ENCODE results near the gene CELF3. TPM values are rescaled to one million over a fixed set of nuclear protein-coding genes. Genes with fewer than 3 reads are reported as not detected.

Gene CELF3
- total and polyA plus RNA-seq, 2 experiments from 2014 or later: not detected

GRCh38 chr1:151707541-151708065 is 9.0 kb downstream of the CELF3 start:
- TF ChIP-seq EZH2 (IDR thresholded peaks at IDR 0.05; ENCODE audit: insufficient read depth, poor library complexity, severe bottlenecking): no peak
- TF ChIP-seq EZH2phosphoT487 (IDR thresholded peaks at IDR 0.05; ENCODE audit: insufficient read depth, low read depth): no peak
- Histone ChIP-seq H3K79me2 (ENCODE audit: insufficient read depth) (no peaks in the 10 kb centered on the region), H3K9me3 (ENCODE audit: low read depth) (no peaks in the 10 kb centered on the region), H3K4me1 (ENCODE audit: insufficient read depth) (no peaks in the 10 kb centered on the region), H4K20me1 (ENCODE audit: insufficient read depth) (no peaks in the 10 kb centered on the region), H3K4me2 (ENCODE audit: unreplicated experiment) (no peak overlapping the region), H3F3A (ENCODE audit: insufficient read depth) (no peaks in the 10 kb centered on the region), H3K9me2 (ENCODE audit: insufficient read depth) (no peaks in the 10 kb centered on the region), H3K27ac (no peak overlapping the region), H3K9ac (no peak overlapping the region), H3K36me3 (ENCODE audit: low read depth) (no peaks in the 10 kb centered on the region), H3K4me3 (no peak overlapping the region), H2AFZ (no peak overlapping the region), H3K27me3 (replicated peaks; ENCODE audit: insufficient read depth) (no peaks in the 10 kb centered on the region)
- 82 to 96% methylated on average over 9 to 15 of the region's 15 CpGs for WGBS, 2 experiments (ENCODE audit: low coverage in 1 of 2, low lambda C conversion rate in 2 of 2, missing lambda C conversion rate in 2 of 2)
- DNase-seq: no peak
- in situ Hi-C loops (cut with MboI): no loop called here

DNA sequence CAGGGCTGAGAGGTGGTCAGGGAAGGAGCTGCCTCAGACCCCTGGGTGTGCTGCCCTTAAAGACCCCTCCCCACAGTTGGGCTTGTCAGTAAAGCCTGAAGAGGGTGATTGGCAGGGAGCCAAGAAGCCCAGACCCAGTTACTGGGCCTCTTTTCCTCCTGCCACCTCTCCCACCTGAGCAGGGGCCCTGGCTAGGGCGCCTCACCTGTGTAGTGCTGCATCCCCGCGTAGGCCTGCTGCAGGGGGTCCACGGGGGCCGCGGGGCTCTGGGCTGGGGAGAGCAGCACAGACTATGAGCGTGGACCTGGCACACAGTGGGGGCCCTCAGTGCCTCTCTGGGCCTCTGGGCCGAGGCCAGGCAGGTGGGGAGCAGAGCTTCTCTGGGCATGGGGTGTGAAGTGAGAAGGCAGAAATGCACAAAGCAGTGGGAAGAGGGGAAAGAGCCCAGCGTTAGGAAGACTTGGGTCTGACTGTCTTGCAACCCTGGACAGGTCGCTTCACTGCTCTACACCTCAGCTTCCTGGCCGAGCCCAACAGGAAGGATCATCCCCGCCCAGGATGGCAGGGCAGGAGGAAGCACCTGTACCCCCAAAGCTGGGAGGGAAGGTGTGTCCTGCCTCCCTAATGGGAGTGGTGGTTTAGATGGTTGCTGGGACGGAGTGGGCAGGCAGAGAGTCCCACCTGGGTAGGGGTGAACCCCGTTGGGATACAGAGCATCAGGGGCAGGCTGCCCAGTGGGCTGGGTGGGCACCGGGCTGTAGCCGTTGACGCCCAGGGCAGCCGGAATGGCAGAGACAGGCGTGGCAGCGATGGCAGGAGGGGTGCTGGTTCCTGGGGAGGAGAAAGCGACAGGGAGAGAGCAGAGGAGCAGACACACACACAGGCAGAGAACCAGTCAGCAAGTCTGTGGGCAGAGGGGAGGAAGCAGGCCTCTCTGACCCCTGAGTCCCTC is 9.9 kb downstream of the CELF3 start:
- Histone ChIP-seq H3K9me3 (ENCODE audit: low read depth) (no peaks in the 10 kb centered on the region), H3K36me3 (ENCODE audit: low read depth) (no peaks in the 10 kb centered on the region), H3K9me2 (ENCODE audit: insufficient read depth) (no peaks in the 10 kb centered on the region), H3K4me3 (no peak overlapping the region), H3K27me3 (replicated peaks; ENCODE audit: insufficient read depth) (no peaks in the 10 kb centered on the region), H3F3A (ENCODE audit: insufficient read depth) (no peaks in the 10 kb centered on the region), H3K79me2 (ENCODE audit: insufficient read depth) (no peaks in the 10 kb centered on the region), H3K4me1 (ENCODE audit: insufficient read depth) (no peaks in the 10 kb centered on the region), H3K27ac (no peak overlapping the region), H3K9ac (no peak overlapping the region), H4K20me1 (ENCODE audit: insufficient read depth) (no peaks in the 10 kb centered on the region), H3K4me2 (ENCODE audit: unreplicated experiment) (no peak overlapping the region), H2AFZ (no peak overlapping the region)
- no peak for TF ChIP-seq EZH2phosphoT487 (IDR thresholded peaks at IDR 0.05; ENCODE audit: insufficient read depth, low read depth)
- 48 to 53% methylated on average over 17 to 20 of the region's 21 CpGs for WGBS, 2 experiments (ENCODE audit: low coverage in 1 of 2, low lambda C conversion rate in 2 of 2, missing lambda C conversion rate in 2 of 2)
- DNase-seq: no peak
- in situ Hi-C loops (cut with MboI): no loop called here

- Histone ChIP-seq H3F3A (ENCODE audit: insufficient read depth) (no peaks in the 10 kb centered on the region), H2AFZ (no peak overlapping the region)
- TF ChIP-seq EZH2phosphoT487 (IDR thresholded peaks at IDR 0.05; ENCODE audit: insufficient read depth, low read depth) (no peak), EZH2 (IDR thresholded peaks at IDR 0.05; ENCODE audit: insufficient read depth, poor library complexity, severe bottlenecking) (no peak)
Measured at GRCh38 chr1:151705753-151706463, 10.7 kb downstream of the CELF3 start.

DNA sequence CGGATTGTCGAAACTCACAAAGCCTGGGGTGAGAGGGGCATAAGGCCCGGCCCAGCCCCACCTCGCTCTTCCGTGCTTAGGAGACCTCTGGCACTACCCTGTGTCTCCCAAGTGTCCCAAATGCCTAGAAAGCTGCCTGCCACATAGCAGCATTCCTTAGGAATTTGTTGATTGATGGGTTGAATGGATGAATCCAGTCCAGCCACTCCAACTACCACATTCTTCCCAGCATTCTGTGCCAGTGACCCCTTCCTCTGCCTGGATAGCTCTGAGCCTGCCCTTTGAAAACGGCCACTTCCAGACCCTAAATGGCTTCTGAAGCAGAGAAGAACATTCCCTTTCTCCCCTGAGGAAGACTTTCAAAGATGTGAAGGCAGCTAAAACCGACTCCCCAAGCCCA is 11.5 kb downstream of the CELF3 start:
- Histone ChIP-seq H3K4me3 (no peak overlapping the region), H3K9me2 (ENCODE audit: insufficient read depth) (no peaks in the 10 kb centered on the region), H3K9ac (no peak overlapping the region), H3K4me1 (ENCODE audit: insufficient read depth) (no peaks in the 10 kb centered on the region), H3K79me2 (ENCODE audit: insufficient read depth) (no peaks in the 10 kb centered on the region), H3K4me2 (ENCODE audit: unreplicated experiment) (no peak overlapping the region), H3K9me3 (ENCODE audit: low read depth) (no peaks in the 10 kb centered on the region), H3K36me3 (ENCODE audit: low read depth) (no peaks in the 10 kb centered on the region), H3K27me3 (replicated peaks; ENCODE audit: insufficient read depth) (no peaks in the 10 kb centered on the region), H2AFZ (no peak overlapping the region), H3K27ac (no peak overlapping the region), H4K20me1 (ENCODE audit: insufficient read depth) (no peaks in the 10 kb centered on the region), H3F3A (ENCODE audit: insufficient read depth) (no peaks in the 10 kb centered on the region)
- no peak for DNase-seq
- 84 to 89% methylated on average over 7 of the region's 7 CpGs for WGBS, 2 experiments (ENCODE audit: low coverage in 1 of 2, low lambda C conversion rate in 2 of 2, missing lambda C conversion rate in 2 of 2)
- in situ Hi-C loops (cut with MboI): no loop called here
- TF ChIP-seq EZH2 (IDR thresholded peaks at IDR 0.05; ENCODE audit: insufficient read depth, poor library complexity, severe bottlenecking) (no peak), EZH2phosphoT487 (IDR thresholded peaks at IDR 0.05; ENCODE audit: insufficient read depth, low read depth) (no peak)

More at GRCh38 chr1:151705753-151706463, 10.7 kb downstream of the CELF3 start:
- H3K79me2 ChIP-seq (ENCODE audit: insufficient read depth): no peaks in the 10 kb centered on the region
- H3K4me1 ChIP-seq (ENCODE audit: insufficient read depth): no peaks in the 10 kb centered on the region
- H4K20me1 ChIP-seq (ENCODE audit: insufficient read depth): no peaks in the 10 kb centered on the region
- H3K4me3 ChIP-seq: no peak overlapping the region
- no peaks in the 10 kb centered on the region for H3K27me3 ChIP-seq (replicated peaks; ENCODE audit: insufficient read depth)
- no peak overlapping the region for H3K27ac ChIP-seq
- H3K9me3 ChIP-seq (ENCODE audit: low read depth): no peaks in the 10 kb centered on the region
- in situ Hi-C loops (cut with MboI): no loop called here
- H3K9me2 ChIP-seq (ENCODE audit: insufficient read depth): no peaks in the 10 kb centered on the region
- no peaks in the 10 kb centered on the region for H3K36me3 ChIP-seq (ENCODE audit: low read depth)
- H3K9ac ChIP-seq: no peak overlapping the region
- no peak overlapping the region for H3K4me2 ChIP-seq (ENCODE audit: unreplicated experiment)
- WGBS, 2 experiments (ENCODE audit: low coverage in 1 of 2, low lambda C conversion rate in 2 of 2, missing lambda C conversion rate in 2 of 2): 28 to 29% methylated on average over 11 of the region's 11 CpGs
- no peak for DNase-seq
